GM21367 (cell line): ENCODE results near the gene SLC22A3.

Experiments used
- ATAC-seq: cut with Tn5 transposase; IDR thresholded peaks from one replicate; pipeline ENCODE4 v1.9.1; 2021; ENCODE audit not compliant: unreplicated experiment

Gene SLC22A3

GRCh38 chr6:160333841-160334240 lies 14.3 kb upstream of the SLC22A3 start:
- no peak for ATAC-seq

- no peak for ATAC-seq
Measured at GRCh38 chr6:160336200-160336599, 12.0 kb upstream of the SLC22A3 start.

- no peak for ATAC-seq
Measured at GRCh38 chr6:160337301-160337700, 10.9 kb upstream of the SLC22A3 start.

- no peak for ATAC-seq
Measured at GRCh38 chr6:160337991-160338390, 10.2 kb upstream of the SLC22A3 start.

- ATAC-seq, result no peak
Measured at GRCh38 chr6:160343144-160343543, 5.0 kb upstream of the SLC22A3 start.

- ATAC-seq, result no peak
Measured at GRCh38 chr6:160344271-160344670, 3.9 kb upstream of the SLC22A3 start.

- ATAC-seq, result no peak
Measured at GRCh38 chr6:160347259-160348222, 637 bp upstream of the SLC22A3 start.

- ATAC-seq, result no peak
Measured at GRCh38 chr6:160349020-160349441, 853 bp downstream of the SLC22A3 start.

- no peak for ATAC-seq
Measured at GRCh38 chr6:160349814-160350350, 1.7 kb downstream of the SLC22A3 start.

GRCh38 chr6:160353950-160354496 lies 5.8 kb downstream of the SLC22A3 start:
- no peak for ATAC-seq

GRCh38 chr6:160355001-160355400 lies 6.8 kb downstream of the SLC22A3 start:
- ATAC-seq, result no peak

- no peak for ATAC-seq
Measured at GRCh38 chr6:160356074-160356744, 8.0 kb downstream of the SLC22A3 start.

- no peak for ATAC-seq
Measured at GRCh38 chr6:160357088-160357487, 8.9 kb downstream of the SLC22A3 start.

- no peak for ATAC-seq
Measured at GRCh38 chr6:160358225-160359119, 10.3 kb downstream of the SLC22A3 start.

GRCh38 chr6:160360955-160361354 lies 12.8 kb downstream of the SLC22A3 start:
- no peak for ATAC-seq

GRCh38 chr6:160362556-160362955 lies 14.4 kb downstream of the SLC22A3 start:
- no peak for ATAC-seq

GRCh38 chr6:160363016-160363996 lies 15.1 kb downstream of the SLC22A3 start:
- no peak for ATAC-seq

GRCh38 chr6:160365117-160365516 lies 16.9 kb downstream of the SLC22A3 start:
- ATAC-seq, result no peak

GRCh38 chr6:160367798-160368547 lies 19.8 kb downstream of the SLC22A3 start:
- no peak for ATAC-seq
